A549 (cell line): ENCODE measurements around the gene IPO7. TPM values are rescaled to one million over a fixed set of nuclear protein-coding genes. Genes with fewer than 3 reads are reported as not detected.
A peak's percentile ranks its signal among the peaks of the same experiment; 100 is the strongest.

Source experiments
- ATAC-seq, 2 experiments: fragments of 200-7000 bp in 1 of 2; fragments of >200 bp in 1 of 2; cut with Nextera tagmentation in 1 of 2; cut with Tn5 transposase in 1 of 2; 3 replicates each; pipeline versions ENCODE4 v1.8.0 to v1.9.1; 2018 to 2020; ENCODE audit warnings: mild to moderate bottlenecking in 1 of 2, moderate library complexity in 1 of 2
- CTCF ChIA-PET: fragments of 300-600 bp; sonication (Branson Sonifier 250); formaldehyde crosslinking; extraction: SDS; loops from one replicate; lab custom pipeline; 2021; ENCODE audit warnings: antibody characterized with exemption, inconsistent platforms; lab: Yijun Ruan, JAX
- POLR2A ChIA-PET: fragments of 350-600 bp; formaldehyde crosslinking; extraction: SDS; loops from one replicate; lab custom pipeline; 2021; ENCODE audit warnings: antibody characterized with exemption, inconsistent platforms; lab: Yijun Ruan, JAX
- DNase-seq, 2 experiments: peaks; one replicate each; pipeline versions ENCODE4 v3.0.0 to v3.0.0-alpha.2; 2011 to 2016; ENCODE audit warnings: low read depth in 1 of 2, low spot score in 1 of 2
- FAIRE-seq: peaks from 2 replicates; lab custom pipeline; 2011; peaks lifted over from hg19 to GRCh38; lab: Jason Lieb, UNC
- H3K27ac ChIP-seq, 2 experiments: fragments of >200 bp; sonication (Bioruptor Twin); formaldehyde crosslinking; 3 replicates each; pipeline ENCODE4 v1.5.1; 2016 to 2017
- H3K4me1 ChIP-seq: fragments of >200 bp; sonication (Bioruptor Twin); formaldehyde crosslinking; 3 replicates; pipeline ENCODE4 v1.6.1; 2016
- H3K4me2 ChIP-seq: fragments of >200 bp; sonication (Bioruptor Twin); formaldehyde crosslinking; 3 replicates; pipeline ENCODE4 v1.6.1; 2016
- H3K4me3 ChIP-seq: fragments of >200 bp; sonication (Bioruptor Twin); formaldehyde crosslinking; 3 replicates; pipeline ENCODE4 v1.5.1; 2016
- H3K9me3 ChIP-seq: fragments of >200 bp; sonication (Bioruptor Twin); formaldehyde crosslinking; 3 replicates; pipeline ENCODE4 v1.6.1; 2016
- BHLHE40 ChIP-seq: IDR thresholded peaks from 2 replicates; pipeline ENCODE4 v1.6.1; 2012; ENCODE audit warnings: low read depth, low read length, inconsistent platforms
- CBX8 ChIP-seq: fragments of 200-600 bp; sonication (generic); IDR thresholded peaks from 2 replicates; pipeline ENCODE4 v1.6.1; 2016
- CEBPB ChIP-seq, 2 experiments: fragments of >200 bp in 1 of 2; sonication (Bioruptor Twin) in 1 of 2; formaldehyde crosslinking in 1 of 2; IDR thresholded peaks; 2 replicates each; pipeline ENCODE4 v1.6.1; 2012 to 2016
- CHD2 ChIP-seq: fragments of 150-350 bp; IDR thresholded peaks from 2 replicates; pipeline ENCODE4 v1.6.1; 2014; ENCODE audit warnings: low read length; ENCODE audit not compliant: partially characterized antibody
- ESRRA ChIP-seq: fragments of 150-350 bp; IDR thresholded peaks from 2 replicates; pipeline ENCODE4 v1.6.1; 2014; ENCODE audit warnings: mild to moderate bottlenecking, low read length, borderline replicate concordance
- HEYL ChIP-seq: fragments of 250-450 bp; sonication (Bioruptor Pico); IDR thresholded peaks from 2 replicates; pipeline ENCODE4 v1.8.0; 2021; ENCODE audit warnings: mild to moderate bottlenecking, moderate library complexity
- JUNB ChIP-seq: fragments of >200 bp; sonication (Bioruptor Twin); formaldehyde crosslinking; IDR thresholded peaks from 2 replicates; pipeline ENCODE4 v1.6.1; 2016
- KDM5A ChIP-seq: fragments of 200-600 bp; sonication (generic); IDR thresholded peaks from 2 replicates; pipeline ENCODE4 v1.6.1; 2016; ENCODE audit warnings: antibody characterized with exemption, mild to moderate bottlenecking
- RNF2 ChIP-seq: fragments of 200-600 bp; sonication (generic); IDR thresholded peaks from 2 replicates; pipeline ENCODE4 v1.6.1; 2016; ENCODE audit warnings: low read depth, mild to moderate bottlenecking, antibody characterized with exemption, moderate library complexity, borderline replicate concordance
- SMC3 ChIP-seq: fragments of >200 bp; sonication (Bioruptor Twin); formaldehyde crosslinking; IDR thresholded peaks from 3 replicates; pipeline ENCODE4 v1.6.1; 2018; ENCODE audit warnings: inconsistent platforms
- TFCP2L1 ChIP-seq: fragments of 250-450 bp; sonication (Bioruptor Pico); IDR thresholded peaks from 2 replicates; pipeline ENCODE4 v1.5.0; 2021; ENCODE audit warnings: mild to moderate bottlenecking
- ZSCAN20 ChIP-seq: fragments of 250-450 bp; sonication (Bioruptor Pico); IDR thresholded peaks from 2 replicates; pipeline ENCODE4 v1.8.0; 2022; ENCODE audit warnings: mild to moderate bottlenecking, moderate library complexity
- WGBS: methylation state at CpG from one replicate; pipeline ENCODE4 v1.1.6; 2017; ENCODE audit errors: missing lambda C conversion rate; 5-methylcytosine and 5-hydroxymethylcytosine counted together
- polyA plus RNA-seq, 4 experiments: library from polyadenylated mRNA; depleted of rRNA in 3 of 4; stranded (reverse); fragments of >200 nt; fragmentation: RNase III in 1 of 4; extraction: RNeasy Plus Mini Kit Qiagen cat#74134 plus additional on column Dnase treatment in 1 of 4; gene quantifications; 2 replicates in 3 of 4; 3 replicates in 1 of 4; pipeline ENCODE4 v1.2.3, GENCODE V29; 2011 to 2017
- TF ChIP-seq, protein P1 (sequence below): fragments of >200 bp; sonication (Bioruptor Twin); formaldehyde crosslinking; IDR thresholded peaks from 3 replicates; pipeline ENCODE4 v1.6.1; 2016
- TF ChIP-seq, protein P2 (sequence below): fragments of 450-650 bp; IDR thresholded peaks from 2 replicates; pipeline ENCODE4 v1.6.1; 2014; ENCODE audit warnings: antibody characterized with exemption
- TF ChIP-seq, protein P3 (sequence below): fragments of 250-450 bp; sonication (Bioruptor Pico); IDR thresholded peaks from 2 replicates; pipeline ENCODE4 v1.5.0; 2021; ENCODE audit warnings: mild to moderate bottlenecking, moderate library complexity, borderline replicate concordance
- TF ChIP-seq, protein P4 (sequence below): IDR thresholded peaks from 2 replicates; pipeline ENCODE4 v1.6.1; 2012

The IPO7 gene
- polyA plus RNA-seq, 2 of the 4 experiments (the other 2 are of a cell fraction), result 115 to 142 TPM

DNA sequence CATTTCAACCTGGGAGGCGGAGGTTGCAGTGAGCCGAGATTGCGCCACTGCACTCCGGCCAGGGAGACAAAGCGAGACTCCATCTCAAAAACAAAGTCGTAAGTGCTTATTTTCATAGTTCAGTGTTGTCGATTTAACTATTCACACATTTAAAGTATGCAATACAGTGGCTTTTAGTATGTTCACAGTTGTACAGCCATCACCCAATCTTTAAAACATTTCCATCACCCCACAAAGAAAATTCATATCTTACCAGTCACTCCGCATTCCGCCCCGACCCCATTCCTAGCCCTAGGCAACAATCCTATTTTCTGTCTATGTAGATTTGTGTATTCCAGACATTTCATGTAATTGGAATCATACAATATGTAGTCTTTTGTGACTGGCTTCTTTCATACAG is 11.9 kb downstream of the IPO7 start:
- no peak for DNase-seq
- POLR2A ChIA-PET, result no interaction called here
- Histone ChIP-seq H3K4me1 (peaks cover 26% of the 10 kb centered on the region), H3K4me2 (no peak overlapping the region), H3K4me3 (no peak overlapping the region), H3K9me3 (no peaks in the 10 kb centered on the region), H3K27ac (no peak overlapping the region)
- ATAC-seq, result no peak
- TF ChIP-seq CEBPB (IDR thresholded peaks at IDR 0.05) (0 out of 4 replicates have a peak, but pooled peaks of 1 of the 2 experiments have one; percentile 21), ESRRA (no peak)
- TF ChIP-seq, protein P1, sequence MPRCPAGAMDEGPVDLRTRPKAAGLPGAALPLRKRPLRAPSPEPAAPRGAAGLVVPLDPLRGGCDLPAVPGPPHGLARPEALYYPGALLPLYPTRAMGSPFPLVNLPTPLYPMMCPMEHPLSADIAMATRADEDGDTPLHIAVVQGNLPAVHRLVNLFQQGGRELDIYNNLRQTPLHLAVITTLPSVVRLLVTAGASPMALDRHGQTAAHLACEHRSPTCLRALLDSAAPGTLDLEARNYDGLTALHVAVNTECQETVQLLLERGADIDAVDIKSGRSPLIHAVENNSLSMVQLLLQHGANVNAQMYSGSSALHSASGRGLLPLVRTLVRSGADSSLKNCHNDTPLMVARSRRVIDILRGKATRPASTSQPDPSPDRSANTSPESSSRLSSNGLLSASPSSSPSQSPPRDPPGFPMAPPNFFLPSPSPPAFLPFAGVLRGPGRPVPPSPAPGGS, result no peak
- CTCF ChIA-PET, result no interaction called here
- 88% methylated on average over 10 of the region's 10 CpGs for WGBS
- no peak for FAIRE-seq

DNA sequence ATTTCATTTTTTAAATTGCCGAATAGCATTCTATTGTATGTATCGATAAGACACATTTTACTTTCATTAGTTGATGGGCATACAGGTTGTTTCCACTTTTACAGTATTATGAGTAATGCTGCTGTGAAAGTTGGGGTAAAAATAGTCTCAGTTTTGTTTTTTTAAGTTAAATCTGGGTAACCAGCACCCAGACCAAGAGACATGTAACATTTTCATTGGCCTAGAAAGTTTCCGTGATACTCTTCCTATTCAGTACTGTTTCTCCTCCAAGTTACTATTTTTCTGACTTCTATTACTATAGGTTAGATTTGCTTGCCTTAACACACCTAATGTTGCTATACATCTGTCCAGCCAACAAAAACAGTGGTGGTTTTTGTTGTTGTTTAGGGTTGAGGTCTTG is 12.3 kb downstream of the IPO7 start:
- FAIRE-seq (no peak), ATAC-seq (no peak)
- POLR2A ChIA-PET, result no interaction called here
- H3K9me3 ChIP-seq, result no peaks in the 10 kb centered on the region
- no peak overlapping the region for H3K27ac ChIP-seq
- H3K4me2 ChIP-seq, result no peak overlapping the region
- peaks cover 26% of the 10 kb centered on the region for H3K4me1 ChIP-seq
- TF ChIP-seq KDM5A (no peak), SMC3 (no peak), BHLHE40 (no peak), ZSCAN20 (CRISPR knock-in tag) (no peak), CBX8 (no peak)
- TF ChIP-seq, protein P2, sequence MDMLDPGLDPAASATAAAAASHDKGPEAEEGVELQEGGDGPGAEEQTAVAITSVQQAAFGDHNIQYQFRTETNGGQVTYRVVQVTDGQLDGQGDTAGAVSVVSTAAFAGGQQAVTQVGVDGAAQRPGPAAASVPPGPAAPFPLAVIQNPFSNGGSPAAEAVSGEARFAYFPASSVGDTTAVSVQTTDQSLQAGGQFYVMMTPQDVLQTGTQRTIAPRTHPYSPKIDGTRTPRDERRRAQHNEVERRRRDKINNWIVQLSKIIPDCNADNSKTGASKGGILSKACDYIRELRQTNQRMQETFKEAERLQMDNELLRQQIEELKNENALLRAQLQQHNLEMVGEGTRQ, result no peak
- TF ChIP-seq, protein P3, sequence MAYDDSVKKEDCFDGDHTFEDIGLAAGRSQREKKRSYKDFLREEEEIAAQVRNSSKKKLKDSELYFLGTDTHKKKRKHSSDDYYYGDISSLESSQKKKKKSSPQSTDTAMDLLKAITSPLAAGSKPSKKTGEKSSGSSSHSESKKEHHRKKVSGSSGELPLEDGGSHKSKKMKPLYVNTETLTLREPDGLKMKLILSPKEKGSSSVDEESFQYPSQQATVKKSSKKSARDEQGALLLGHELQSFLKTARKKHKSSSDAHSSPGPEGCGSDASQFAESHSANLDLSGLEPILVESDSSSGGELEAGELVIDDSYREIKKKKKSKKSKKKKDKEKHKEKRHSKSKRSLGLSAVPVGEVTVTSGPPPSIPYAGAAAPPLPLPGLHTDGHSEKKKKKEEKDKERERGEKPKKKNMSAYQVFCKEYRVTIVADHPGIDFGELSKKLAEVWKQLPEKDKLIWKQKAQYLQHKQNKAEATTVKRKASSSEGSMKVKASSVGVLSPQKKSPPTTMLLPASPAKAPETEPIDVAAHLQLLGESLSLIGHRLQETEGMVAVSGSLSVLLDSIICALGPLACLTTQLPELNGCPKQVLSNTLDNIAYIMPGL, result no peak
- TF ChIP-seq, all 56 proteins: peak for 0
- CTCF ChIA-PET, result no interaction called here
- DNase-seq, result no peak
- 92% methylated on average over 3 of the region's 3 CpGs for WGBS
- H3K4me3 ChIP-seq, result no peak overlapping the region

DNA sequence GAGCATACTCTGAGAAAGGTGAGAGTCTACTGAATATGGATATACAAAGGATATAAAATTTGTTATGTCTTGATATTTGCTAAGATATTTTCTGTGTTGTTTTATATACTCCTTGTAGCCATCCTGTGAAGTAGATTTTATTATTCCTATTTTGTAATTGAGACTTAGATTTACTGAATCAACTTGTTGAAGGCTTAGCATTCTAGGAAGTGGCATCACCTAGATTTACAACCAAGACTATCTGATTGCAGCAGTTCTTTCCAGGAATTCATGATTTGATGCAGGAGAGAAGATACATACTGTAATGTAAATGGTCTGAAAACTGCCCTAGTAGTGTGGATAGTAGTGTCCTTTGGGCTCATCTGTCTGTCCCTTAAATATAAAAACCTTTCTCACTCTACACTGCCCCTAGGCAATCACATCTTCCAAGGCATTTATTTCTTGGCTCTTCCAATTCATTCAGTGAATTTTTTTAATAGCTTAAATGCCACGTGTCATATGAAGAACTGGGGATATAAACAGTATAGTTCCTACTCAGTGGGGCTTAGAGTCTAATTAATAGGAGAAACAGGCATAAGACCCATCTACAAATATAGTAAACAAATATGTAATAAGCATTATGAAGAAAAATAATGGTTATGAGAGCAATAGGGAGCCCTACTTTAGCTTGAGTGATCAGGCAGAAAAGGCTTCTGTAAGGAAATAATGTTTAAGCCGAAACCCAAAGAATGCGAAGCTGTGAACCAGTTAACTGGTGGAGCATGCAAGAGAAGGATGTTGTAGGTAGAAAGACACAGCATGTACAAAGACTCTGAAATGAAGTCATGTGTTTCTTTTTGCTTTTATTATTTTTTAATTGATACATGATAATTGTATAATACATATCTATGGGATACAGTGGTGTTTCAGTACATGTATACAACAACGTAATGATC is 13.6 kb downstream of the IPO7 start:
- H3K4me2 ChIP-seq, result no peak overlapping the region
- POLR2A ChIA-PET, result no interaction called here
- no peak for FAIRE-seq
- no peak overlapping the region for H3K4me3 ChIP-seq
- WGBS, result 90% methylated on average over 4 of the region's 4 CpGs
- peaks cover 26% of the 10 kb centered on the region for H3K4me1 ChIP-seq
- H3K27ac ChIP-seq, result no peak overlapping the region
- peak in 1 of 2 experiments; percentile 26; a peak in 3 of 6 replicates for ATAC-seq
- TF ChIP-seq TFCP2L1 (CRISPR knock-in tag) (no peak), BHLHE40 (no peak), RNF2 (no peak), CEBPB (IDR thresholded peaks at IDR 0.05) (no peak), JUNB (no peak), CHD2 (no peak), HEYL (CRISPR knock-in tag) (no peak)
- TF ChIP-seq, protein P4, sequence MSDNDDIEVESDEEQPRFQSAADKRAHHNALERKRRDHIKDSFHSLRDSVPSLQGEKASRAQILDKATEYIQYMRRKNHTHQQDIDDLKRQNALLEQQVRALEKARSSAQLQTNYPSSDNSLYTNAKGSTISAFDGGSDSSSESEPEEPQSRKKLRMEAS, result no peak
- H3K9me3 ChIP-seq, result no peaks in the 10 kb centered on the region
- CTCF ChIA-PET, result interaction anchor here (1.0 to 1.8 kb wide), 2 partner anchors 9 to 13 kb away, joined by 4 to 12 read pairs; partner anchors contain the start of gene IPO7
- no peak for DNase-seq
